Uterus (tissue), 4 donors: Measurements from ENCODE around the gene IQCE. TPM values are rescaled to one million over a fixed set of nuclear protein-coding genes. Genes with fewer than 3 reads are reported as not detected.

Source experiments
- DNase-seq, 2 donors: peaks; one replicate each; pipeline ENCODE4 v3.0.0-alpha.2; 2019 to 2020
- H3K27ac ChIP-seq, 2 donors: fragments of 200-600 bp; sonication (generic); 1 replicate in 1 of 2; 2 replicates in 1 of 2; pipeline ENCODE4 v1.5.1; 2016 to 2018
- H3K27me3 ChIP-seq, 2 donors: fragments of 200-600 bp; sonication (generic); one replicate each; pipeline ENCODE4 v1.5.1; 2018 to 2019; ENCODE audit warnings: control low read depth in 1 of 2
- H3K36me3 ChIP-seq, 2 donors: fragments of 200-600 bp; sonication (generic); one replicate each; pipeline ENCODE4 v1.5.1; 2019; ENCODE audit warnings: control low read depth in 1 of 2
- H3K4me1 ChIP-seq, 2 donors: fragments of 200-600 bp; sonication (generic); one replicate each; pipeline ENCODE4 v1.5.1; 2018 to 2019; ENCODE audit warnings: control low read depth in 1 of 2
- H3K4me3 ChIP-seq, 2 donors: fragments of 200-600 bp; sonication (generic); 1 replicate in 1 of 2; 2 replicates in 1 of 2; pipeline ENCODE4 v1.5.1; 2018 to 2019; ENCODE audit warnings: mild to moderate bottlenecking in 1 of 2
- H3K9me3 ChIP-seq, 2 donors: fragments of 200-600 bp; sonication (generic); one replicate each; pipeline ENCODE4 v1.5.1; 2019; ENCODE audit warnings: control low read depth in 1 of 2
- POLR2A ChIP-seq, 2 donors: fragments of 450-650 bp; IDR thresholded peaks; one replicate each; pipeline ENCODE4 v1.6.1; 2016; ENCODE audit warnings: antibody characterized with exemption in 2 of 2, mild to moderate bottlenecking in 1 of 2, moderate library complexity in 1 of 2
- intact Hi-C: fragments of 100-400 bp; cut with DNase I; formaldehyde crosslinking; loops from one replicate; pipeline ENCODE4 v1.15.1; 2023; ENCODE audit warnings: low total_unique reads
- total RNA-seq, 4 donors: library from RNA; depleted of rRNA in 3 of 4; stranded (reverse); fragments of >200 nt in 3 of 4; gene quantifications; one replicate each; pipeline versions ENCODE4 v1.1.0 to v1.2.4, GENCODE V29; 2014 to 2023
- TF ChIP-seq, protein P1 (sequence below), 4 experiments: fragments of 200-600 bp in 2 of 4; fragments of 450-650 bp in 2 of 4; sonication (generic) in 2 of 4; IDR thresholded peaks; one replicate each; pipeline ENCODE4 v1.5.1; 2016 to 2019; ENCODE audit warnings: antibody characterized with exemption in 4 of 4, mild to moderate bottlenecking in 2 of 4, moderate library complexity in 1 of 4
- donor health status: DM: yes; HTN: yes; CAD: no.

The IQCE gene
- total RNA-seq, 4 donors from 2014 or later = 6.8 to 28.0 (median 16.9) TPM

DNA sequence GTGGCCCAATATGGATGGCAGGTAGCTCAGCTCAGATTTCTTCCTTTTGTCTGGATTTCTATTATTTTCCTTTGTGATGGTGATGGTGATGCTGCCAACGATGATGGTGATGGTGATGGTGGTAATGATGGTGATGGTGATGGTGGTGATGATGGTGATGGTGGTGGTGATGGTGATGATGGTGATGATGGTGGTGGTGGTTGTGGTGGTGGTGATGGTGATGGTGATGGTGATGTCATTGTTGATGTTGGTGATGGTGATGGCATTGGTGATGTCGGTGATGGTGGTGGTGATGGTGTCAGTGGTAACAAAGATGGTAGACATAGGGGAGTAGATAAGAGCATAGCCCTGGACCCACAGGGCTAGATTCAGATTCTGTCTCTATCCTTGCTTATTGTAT is 98.4 kb downstream of the IQCE start:
- intact Hi-C loops = no loop called here
- TF ChIP-seq POLR2A (IDR thresholded peaks at IDR 0.05) = no peak
- TF ChIP-seq, protein P1, sequence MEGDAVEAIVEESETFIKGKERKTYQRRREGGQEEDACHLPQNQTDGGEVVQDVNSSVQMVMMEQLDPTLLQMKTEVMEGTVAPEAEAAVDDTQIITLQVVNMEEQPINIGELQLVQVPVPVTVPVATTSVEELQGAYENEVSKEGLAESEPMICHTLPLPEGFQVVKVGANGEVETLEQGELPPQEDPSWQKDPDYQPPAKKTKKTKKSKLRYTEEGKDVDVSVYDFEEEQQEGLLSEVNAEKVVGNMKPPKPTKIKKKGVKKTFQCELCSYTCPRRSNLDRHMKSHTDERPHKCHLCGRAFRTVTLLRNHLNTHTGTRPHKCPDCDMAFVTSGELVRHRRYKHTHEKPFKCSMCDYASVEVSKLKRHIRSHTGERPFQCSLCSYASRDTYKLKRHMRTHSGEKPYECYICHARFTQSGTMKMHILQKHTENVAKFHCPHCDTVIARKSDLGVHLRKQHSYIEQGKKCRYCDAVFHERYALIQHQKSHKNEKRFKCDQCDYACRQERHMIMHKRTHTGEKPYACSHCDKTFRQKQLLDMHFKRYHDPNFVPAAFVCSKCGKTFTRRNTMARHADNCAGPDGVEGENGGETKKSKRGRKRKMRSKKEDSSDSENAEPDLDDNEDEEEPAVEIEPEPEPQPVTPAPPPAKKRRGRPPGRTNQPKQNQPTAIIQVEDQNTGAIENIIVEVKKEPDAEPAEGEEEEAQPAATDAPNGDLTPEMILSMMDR (IDR thresholded peaks at IDR 0.05) = no peak
- Histone ChIP-seq H3K27me3 (no peaks in the 10 kb centered on the region), H3K36me3 (no peaks in the 10 kb centered on the region), H3K27ac (no peak overlapping the region), H3K4me1 (no peaks in the 10 kb centered on the region), H3K9me3 (no peaks in the 10 kb centered on the region), H3K4me3 (no peak overlapping the region)
- no peak for DNase-seq

DNA sequence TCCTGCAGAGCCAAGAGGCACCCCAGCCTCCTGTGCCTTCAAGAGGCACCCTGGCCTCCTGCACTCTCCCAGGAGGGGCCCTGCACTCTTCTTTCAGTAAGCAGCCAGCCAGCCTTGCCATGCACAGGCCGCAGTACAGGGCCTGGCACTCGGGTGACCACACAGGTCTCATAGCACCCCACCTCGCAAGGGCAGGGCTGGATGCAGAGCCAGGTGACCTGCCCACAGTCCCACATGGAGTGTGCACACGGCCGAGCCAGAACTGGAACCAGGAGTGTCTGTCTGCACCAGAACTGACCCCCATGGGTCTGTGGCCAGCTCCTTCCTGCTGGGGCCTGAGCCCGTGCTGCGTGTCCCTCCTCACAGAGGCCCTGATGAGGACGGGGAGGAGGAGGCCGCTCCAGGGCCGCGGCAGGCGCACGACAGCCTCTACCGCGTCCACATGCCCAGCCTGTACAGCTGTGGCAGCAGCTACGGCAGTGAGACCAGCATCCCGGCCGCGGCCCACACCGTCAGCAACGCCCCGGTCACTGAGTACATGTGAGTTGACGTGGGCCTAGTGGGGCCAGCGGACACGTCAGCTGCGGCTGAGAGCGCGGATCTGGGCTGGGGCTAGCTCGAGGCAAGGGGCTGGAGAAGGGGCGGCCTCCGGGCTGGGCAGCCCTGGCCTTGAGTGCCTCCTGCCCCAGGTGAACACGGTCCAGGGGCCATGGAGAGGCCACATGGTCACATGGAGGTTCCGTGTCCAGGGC is 99.3 kb downstream of the IQCE start:
- H3K4me1 ChIP-seq = no peaks in the 10 kb centered on the region
- DNase-seq = no peak
- TF ChIP-seq, protein P1 (IDR thresholded peaks at IDR 0.05) = no peak
- no peak for TF ChIP-seq POLR2A (IDR thresholded peaks at IDR 0.05)
- H3K27me3 ChIP-seq = no peaks in the 10 kb centered on the region
- H3K27ac ChIP-seq = no peak overlapping the region
- H3K9me3 ChIP-seq = no peaks in the 10 kb centered on the region
- intact Hi-C loops = no loop called here
- no peak overlapping the region for H3K4me3 ChIP-seq
- H3K36me3 ChIP-seq = no peaks in the 10 kb centered on the region

- Histone ChIP-seq H3K4me1 (no peaks in the 10 kb centered on the region), H3K27ac (no peak overlapping the region), H3K27me3 (no peaks in the 10 kb centered on the region), H3K36me3 (no peaks in the 10 kb centered on the region), H3K4me3 (no peak overlapping the region), H3K9me3 (no peaks in the 10 kb centered on the region)
- intact Hi-C loops = no loop called here
- no peak for DNase-seq
- no peak for TF ChIP-seq POLR2A (IDR thresholded peaks at IDR 0.05)
- TF ChIP-seq, protein P1 (IDR thresholded peaks at IDR 0.05) = no peak
Measured at GRCh38 chr7:2658941-2659340, 100.2 kb downstream of the IQCE start.

GRCh38 chr7:2659556-2660358 is 101.0 kb downstream of the IQCE start:
- Histone ChIP-seq H3K36me3 (no peaks in the 10 kb centered on the region), H3K4me1 (no peaks in the 10 kb centered on the region), H3K9me3 (no peaks in the 10 kb centered on the region), H3K27ac (no peak overlapping the region), H3K4me3 (no peak overlapping the region), H3K27me3 (no peaks in the 10 kb centered on the region)
- intact Hi-C loops = no loop called here
- DNase-seq = no peak
- no peak for TF ChIP-seq POLR2A (IDR thresholded peaks at IDR 0.05)
- TF ChIP-seq, protein P1 (IDR thresholded peaks at IDR 0.05) = no peak
